Neuronal stem cell (in vitro differentiated cells): ENCODE data around the gene ECSCR.

ENCODE experiments used
- DNase-seq: peaks from one replicate; pipeline ENCODE4 v3.0.0-alpha.2; 2013; ENCODE audit warnings: low spot score
- H2AFZ ChIP-seq: one replicate; pipeline ENCODE4 v1.6.1; 2013; ENCODE audit warnings: mild to moderate bottlenecking, low read length, inconsistent platforms
- H2AK5ac ChIP-seq: 2 replicates; pipeline ENCODE4 v1.6.1; 2013; ENCODE audit warnings: low read depth, mild to moderate bottlenecking, inconsistent platforms, low read length, moderate library complexity, mixed read lengths
- H2BK120ac ChIP-seq: 2 replicates; pipeline ENCODE4 v1.6.1; 2013; ENCODE audit warnings: low read depth, mild to moderate bottlenecking, inconsistent platforms, low read length, moderate library complexity, mixed read lengths
- H2BK12ac ChIP-seq: one replicate; pipeline ENCODE4 v1.6.1; 2013; ENCODE audit warnings: low read length, inconsistent platforms
- H2BK15ac ChIP-seq: 2 replicates; pipeline ENCODE4 v1.6.1; 2013; ENCODE audit warnings: mild to moderate bottlenecking, low read length, inconsistent platforms, mixed read lengths
- H2BK5ac ChIP-seq: one replicate; pipeline ENCODE4 v1.6.1; 2013; ENCODE audit warnings: inconsistent platforms, mild to moderate bottlenecking, low read length, moderate library complexity
- H3K14ac ChIP-seq: one replicate; pipeline ENCODE4 v1.6.1; 2013; ENCODE audit warnings: low read length, inconsistent platforms
- H3K18ac ChIP-seq: 2 replicates; pipeline ENCODE4 v1.6.1; 2013; ENCODE audit warnings: low read length, inconsistent platforms
- H3K23ac ChIP-seq: 2 replicates; pipeline ENCODE4 v1.6.1; 2013; ENCODE audit warnings: low read depth, mild to moderate bottlenecking, mixed read lengths, low read length, inconsistent platforms; ENCODE audit not compliant: poor library complexity
- H3K27ac ChIP-seq: replicated peaks from 3 replicates; pipeline ENCODE4 v1.5.1; 2013; ENCODE audit warnings: low read length, inconsistent platforms
- H3K27me3 ChIP-seq, 3 experiments: 2 replicates each; pipeline ENCODE4 v1.6.1; 2013; ENCODE audit warnings: low read length in 3 of 3, mild to moderate bottlenecking in 2 of 3, inconsistent platforms in 1 of 3, low read depth in 1 of 3, mixed read lengths in 1 of 3, moderate library complexity in 1 of 3; ENCODE audit not compliant: control insufficient read depth in 3 of 3, insufficient read depth in 3 of 3
- H3K36me3 ChIP-seq, 2 donors: replicated peaks in 1 of 2; 2 replicates each; pipeline ENCODE4 v1.6.1; 2013; ENCODE audit warnings: low read length in 2 of 2; ENCODE audit not compliant: control insufficient read depth in 2 of 2, insufficient read depth in 2 of 2
- H3K4ac ChIP-seq: 2 replicates; pipeline ENCODE4 v1.6.1; 2013; ENCODE audit warnings: inconsistent platforms, mild to moderate bottlenecking, low read length, moderate library complexity
- H3K4me1 ChIP-seq, 2 donors: 1 replicate in 1 of 2; 2 replicates in 1 of 2; pipeline ENCODE4 v1.6.1; 2013; ENCODE audit warnings: low read length in 2 of 2, low read depth in 1 of 2; ENCODE audit not compliant: control insufficient read depth in 2 of 2, insufficient read depth in 1 of 2
- H3K4me2 ChIP-seq: one replicate; pipeline ENCODE4 v1.6.1; 2013; ENCODE audit warnings: mild to moderate bottlenecking, low read length, inconsistent platforms; ENCODE audit not compliant: insufficient read depth, poor library complexity, severe bottlenecking
- H3K4me3 ChIP-seq, 2 donors: 2 replicates each; pipeline ENCODE4 v1.5.1; 2013; ENCODE audit warnings: low read length in 2 of 2, mild to moderate bottlenecking in 2 of 2, inconsistent platforms in 1 of 2, moderate library complexity in 1 of 2
- H3K79me1 ChIP-seq: one replicate; pipeline ENCODE4 v1.6.1; 2013; ENCODE audit warnings: low read depth, mild to moderate bottlenecking, inconsistent platforms, low read length, moderate library complexity
- H3K9ac ChIP-seq: one replicate; pipeline ENCODE4 v1.6.1; 2013; ENCODE audit warnings: mild to moderate bottlenecking, low read depth, low read length, inconsistent platforms; ENCODE audit not compliant: poor library complexity
- H3K9me3 ChIP-seq, 2 donors: replicated peaks in 1 of 2; 2 replicates each; pipeline versions ENCODE3 to v1.6.1; 2013; ENCODE audit warnings: low read length in 2 of 2, mild to moderate bottlenecking in 2 of 2, inconsistent platforms in 1 of 2, low read depth in 1 of 2, mixed read lengths in 1 of 2, moderate library complexity in 1 of 2; ENCODE audit not compliant: control insufficient read depth in 2 of 2, insufficient read depth in 1 of 2
- H4K8ac ChIP-seq: one replicate; pipeline ENCODE4 v1.6.1; 2013; ENCODE audit warnings: low read depth, mild to moderate bottlenecking, inconsistent platforms, low read length, moderate library complexity
- H4K91ac ChIP-seq: one replicate; pipeline ENCODE4 v1.6.1; 2013; ENCODE audit warnings: low read length, low read depth, mild to moderate bottlenecking, inconsistent platforms; ENCODE audit not compliant: poor library complexity
- whole genome bisulfite sequencing, 2 donors: extraction: QIAGEN DNeasy Blood & Tissue Kit; methylation state at CpG; one replicate each; pipeline ENCODE4 v1.1.7; 2013; ENCODE audit warnings: missing lambda C conversion rate in 2 of 2, mixed read lengths in 1 of 2; ENCODE audit not compliant: insufficient read length in 2 of 2, insufficient replicate concordance in 1 of 2; ENCODE audit errors: extremely low coverage in 2 of 2; 5-methylcytosine and 5-hydroxymethylcytosine counted together

Gene ECSCR

DNA sequence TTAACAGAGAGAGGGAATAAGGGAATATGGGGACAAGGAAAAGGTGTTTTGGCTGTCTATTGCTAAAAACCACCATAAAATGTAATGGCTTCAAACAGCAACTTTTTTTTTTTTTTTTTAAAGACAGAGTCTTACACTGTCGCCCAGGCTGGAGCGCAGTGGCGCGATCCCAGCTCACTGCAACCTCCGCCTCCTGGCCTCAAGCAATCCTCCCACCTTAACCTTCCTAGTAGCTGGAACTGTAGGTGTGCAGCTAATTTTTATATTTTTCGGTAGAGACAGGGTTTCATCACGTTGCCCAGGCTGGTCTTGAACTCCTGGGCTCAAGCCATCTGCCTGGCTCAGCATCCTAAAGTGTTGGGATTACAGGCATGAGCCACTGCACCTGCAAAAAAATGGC lies 54.4 kb downstream of the ECSCR start:
- no peak for DNase-seq
- H3K4me3 ChIP-seq: no peak overlapping the region
- H3K27ac ChIP-seq: no peak overlapping the region
- peaks cover 6 to 14% of the 10 kb centered on the region in 2 donors for H3K36me3 ChIP-seq
- H3K27me3 ChIP-seq: no peaks in the 10 kb centered on the region
- H3K18ac ChIP-seq: no peak overlapping the region
- H2AK5ac ChIP-seq: no peak overlapping the region
- no peaks in the 10 kb centered on the region for H3K79me1 ChIP-seq
- no peak overlapping the region for H2BK15ac ChIP-seq
- no CpG with 5 or more reads among the region's 7 CpGs for WGBS, 2 donors
- no peak overlapping the region for H3K9ac ChIP-seq
- H4K91ac ChIP-seq: no peak overlapping the region
- H3K9me3 ChIP-seq: no peaks in the 10 kb centered on the region
- no peak overlapping the region for H3K14ac ChIP-seq
- H2BK120ac ChIP-seq: no peak overlapping the region
- no peak overlapping the region for H2BK5ac ChIP-seq
- H2BK12ac ChIP-seq: no peak overlapping the region
- H3K4me2 ChIP-seq: no peak overlapping the region
- H2AFZ ChIP-seq: no peak overlapping the region
- H3K23ac ChIP-seq: no peak overlapping the region
- peaks cover 3 to 6% of the 10 kb centered on the region in 2 donors for H3K4me1 ChIP-seq
- H3K4ac ChIP-seq: no peak overlapping the region
- no peak overlapping the region for H4K8ac ChIP-seq

DNA sequence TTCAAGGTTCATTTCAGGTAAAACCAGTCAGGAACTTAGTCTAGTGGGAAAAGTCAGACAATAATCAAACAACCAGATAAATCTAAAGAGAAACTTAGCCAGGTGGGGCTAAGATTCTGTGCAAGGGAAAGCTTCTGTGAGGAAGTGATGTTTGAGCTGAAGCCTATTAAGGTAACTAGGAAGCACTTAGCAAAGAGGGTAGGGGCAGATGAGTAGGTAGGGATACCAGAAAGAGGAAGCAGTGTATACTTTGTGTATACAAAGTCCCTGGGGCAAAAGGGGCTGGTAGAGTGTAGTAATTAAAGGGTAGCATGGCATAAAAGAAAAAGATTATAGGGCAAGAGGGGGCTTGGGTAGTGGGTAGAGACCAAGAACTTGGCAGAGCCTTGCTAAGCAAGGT lies 55.0 kb downstream of the ECSCR start:
- Histone ChIP-seq H3K4ac (no peak overlapping the region), H4K91ac (no peak overlapping the region), H3K9ac (no peak overlapping the region), H3K27ac (no peak overlapping the region), H4K8ac (no peak overlapping the region), H2BK120ac (no peak overlapping the region), H2BK15ac (no peak overlapping the region), H2AFZ (no peak overlapping the region), H2BK12ac (no peak overlapping the region), H3K4me1 (peaks cover 4 to 6% of the 10 kb centered on the region in 2 donors), H3K18ac (no peak overlapping the region), H3K4me2 (no peak overlapping the region), H2AK5ac (no peak overlapping the region), H3K4me3 (no peak overlapping the region), H3K27me3 (no peaks in the 10 kb centered on the region), H3K23ac (no peak overlapping the region), H2BK5ac (no peak overlapping the region), H3K14ac (no peak overlapping the region), H3K79me1 (no peaks in the 10 kb centered on the region), H3K36me3 (peaks cover under 1 to 7% of the 10 kb centered on the region in 2 donors), H3K9me3 (no peaks in the 10 kb centered on the region)
- DNase-seq: no peak

DNA sequence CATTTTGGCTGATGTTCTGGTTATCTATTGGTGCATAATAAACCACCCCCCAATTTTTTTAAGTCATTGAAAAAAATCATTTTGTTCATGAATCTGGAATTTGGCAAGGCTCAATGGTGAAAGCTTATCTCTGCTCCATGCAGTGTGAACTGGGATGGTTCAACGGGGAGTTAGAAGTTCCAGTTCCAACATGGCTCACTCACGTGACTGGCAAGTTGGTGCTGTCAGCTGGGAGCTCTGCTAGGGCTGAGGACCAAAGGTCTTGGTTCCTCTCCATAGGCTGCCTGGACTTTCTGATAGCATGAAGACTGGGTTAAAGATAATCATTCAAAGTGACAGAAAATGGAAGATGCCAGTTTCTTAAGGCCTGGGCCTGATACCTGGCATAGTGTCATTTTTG lies 55.6 kb downstream of the ECSCR start:
- H3K4ac ChIP-seq: no peak overlapping the region
- H2BK5ac ChIP-seq: no peak overlapping the region
- no peak overlapping the region for H3K9ac ChIP-seq
- no peak overlapping the region for H3K4me2 ChIP-seq
- H2BK120ac ChIP-seq: no peak overlapping the region
- H2BK15ac ChIP-seq: no peak overlapping the region
- peaks cover 0 to 4% of the 10 kb centered on the region in 2 donors for H3K36me3 ChIP-seq
- no peak overlapping the region for H3K23ac ChIP-seq
- no peaks in the 10 kb centered on the region for H3K27me3 ChIP-seq
- no peak overlapping the region for H3K4me3 ChIP-seq
- H3K9me3 ChIP-seq: no peaks in the 10 kb centered on the region
- H3K18ac ChIP-seq: no peak overlapping the region
- no peak overlapping the region for H2AFZ ChIP-seq
- no peak overlapping the region for H3K27ac ChIP-seq
- H4K91ac ChIP-seq: no peak overlapping the region
- DNase-seq: no peak
- H4K8ac ChIP-seq: no peak overlapping the region
- H2BK12ac ChIP-seq: no peak overlapping the region
- H3K79me1 ChIP-seq: no peaks in the 10 kb centered on the region
- peaks cover 4 to 6% of the 10 kb centered on the region in 2 donors for H3K4me1 ChIP-seq
- H2AK5ac ChIP-seq: no peak overlapping the region
- no peak overlapping the region for H3K14ac ChIP-seq
- WGBS, 2 donors: no CpG with 5 or more reads among the region's 2 CpGs

DNA sequence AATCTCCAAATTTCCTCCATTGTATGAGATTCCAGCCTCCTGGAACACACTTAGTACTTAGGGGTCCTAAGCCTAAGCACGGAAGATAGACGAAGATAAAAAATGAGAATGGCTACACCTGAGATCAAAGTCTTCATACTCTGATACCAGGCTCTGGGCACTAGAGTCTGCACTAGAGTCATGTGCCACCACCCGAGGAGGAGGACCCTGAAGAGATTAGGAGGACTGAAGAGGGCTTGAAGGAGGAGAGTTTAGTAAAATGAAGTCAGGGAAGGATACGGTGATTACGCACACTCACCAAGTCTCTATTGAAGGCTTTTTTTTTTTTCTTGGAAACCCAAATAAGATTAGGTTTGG lies 58.1 kb downstream of the ECSCR start:
- no peak overlapping the region for H4K91ac ChIP-seq
- peak overlapping the region; percentile 45 for H3K27ac ChIP-seq
- H4K8ac ChIP-seq: no peak overlapping the region
- no peak overlapping the region for H3K14ac ChIP-seq
- H2BK5ac ChIP-seq: no peak overlapping the region
- no peaks in the 10 kb centered on the region for H3K79me1 ChIP-seq
- no peak overlapping the region for H3K9ac ChIP-seq
- H2AFZ ChIP-seq: peak overlapping the region; percentile 97
- H2BK12ac ChIP-seq: no peak overlapping the region
- no peak overlapping the region for H3K4ac ChIP-seq
- peaks cover 4 to 6% of the 10 kb centered on the region in 2 donors for H3K4me1 ChIP-seq
- H3K23ac ChIP-seq: no peak overlapping the region
- H3K4me3 ChIP-seq: peak overlapping the region in 1 of 2 donors; percentile 53
- DNase-seq: no peak
- no peaks in the 10 kb centered on the region for H3K9me3 ChIP-seq
- WGBS, 2 donors: no CpG with 5 or more reads among the region's 5 CpGs
- no peak overlapping the region for H2AK5ac ChIP-seq
- no peak overlapping the region for H2BK120ac ChIP-seq
- no peak overlapping the region for H2BK15ac ChIP-seq
- H3K27me3 ChIP-seq: no peaks in the 10 kb centered on the region
- peak overlapping the region; percentile 48 for H3K4me2 ChIP-seq
- no peak overlapping the region for H3K18ac ChIP-seq
- peaks cover 3 to 16% of the 10 kb centered on the region in 2 donors for H3K36me3 ChIP-seq
